HL-60 (cell line): ENCODE measurements around the gene KMT2C.
"Not testable (repeated sequence)": the region's sequence is repeated elsewhere in the genome, so short reads cannot be mapped to it uniquely, and the experiment has no call there.

ENCODE experiments used
- CTCF ChIP-seq: IDR thresholded peaks from one replicate; pipeline ENCODE4 v1.5.1; 2011; ENCODE audit warnings: low read length, control low read depth, inconsistent platforms; ENCODE audit not compliant: insufficient read depth
- POLR2AphosphoS5 ChIP-seq: IDR thresholded peaks from 2 replicates; pipeline ENCODE4 v1.6.1; 2012; ENCODE audit warnings: low read depth

GRCh38 chr7:152245417-152245816, 190.4 kb downstream of the KMT2C start:
- TF ChIP-seq CTCF, POLR2AphosphoS5: not testable (repeated sequence)
